ENCODE measurements around the gene MAPT. TPM values are rescaled to one million over a fixed set of nuclear protein-coding genes. Genes with fewer than 3 reads are reported as not detected.

MAPT gene
- total RNA-seq, 1 donor from 2014 or later = 23.5 TPM

DNA sequence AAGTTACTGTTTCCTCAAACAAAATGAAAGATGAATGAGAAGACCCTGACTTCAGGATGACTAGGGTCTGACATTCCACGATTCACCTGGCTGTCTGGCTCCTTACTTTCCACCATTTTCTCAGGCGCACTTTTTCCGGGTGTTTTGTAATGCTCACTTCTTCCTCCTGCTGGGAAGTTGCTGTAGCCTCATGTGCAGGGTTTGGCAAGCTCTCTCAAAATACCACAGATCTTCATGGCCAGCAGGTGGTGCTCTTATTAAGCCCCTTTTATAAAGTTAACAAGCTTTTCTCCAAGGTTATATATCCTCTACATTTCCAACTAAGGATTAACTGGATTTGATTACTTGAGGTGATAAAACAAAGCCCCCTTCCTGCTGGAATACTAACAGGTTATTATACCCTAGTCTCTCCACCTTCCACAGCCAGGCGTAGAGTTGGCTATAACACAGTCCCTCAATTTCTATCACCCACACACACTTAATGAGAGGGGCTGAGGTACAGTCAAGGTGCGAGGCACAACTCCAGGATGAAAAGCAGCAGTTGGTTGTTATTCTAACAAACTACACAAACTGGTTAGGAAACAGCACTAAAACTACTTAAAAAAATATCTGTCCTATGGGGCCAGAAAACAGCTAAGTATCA lies 150.1 kb downstream of the MAPT start:
- DNase-seq (ENCODE audit: low spot score) = no peak

DNA sequence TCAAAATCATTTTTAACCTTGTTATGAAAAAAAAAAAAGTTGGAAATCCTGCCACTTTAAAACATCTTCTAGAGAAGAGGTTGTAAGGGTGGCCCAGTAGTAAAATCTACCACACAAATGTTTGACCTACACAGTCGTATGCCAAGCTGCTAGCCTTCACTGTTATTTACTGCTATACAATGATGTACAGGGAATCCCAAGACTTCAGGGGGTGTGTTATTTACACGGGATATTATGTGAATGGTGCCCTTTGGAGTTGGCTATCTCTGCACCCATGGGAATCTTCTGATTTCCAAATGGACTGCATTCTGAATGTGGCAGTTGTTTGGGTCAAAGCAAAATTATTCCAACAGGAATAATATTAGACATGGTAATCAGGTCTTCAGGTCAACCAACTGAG lies 150.6 kb downstream of the MAPT start:
- DNase-seq (ENCODE audit: low spot score) = no peak

DNA sequence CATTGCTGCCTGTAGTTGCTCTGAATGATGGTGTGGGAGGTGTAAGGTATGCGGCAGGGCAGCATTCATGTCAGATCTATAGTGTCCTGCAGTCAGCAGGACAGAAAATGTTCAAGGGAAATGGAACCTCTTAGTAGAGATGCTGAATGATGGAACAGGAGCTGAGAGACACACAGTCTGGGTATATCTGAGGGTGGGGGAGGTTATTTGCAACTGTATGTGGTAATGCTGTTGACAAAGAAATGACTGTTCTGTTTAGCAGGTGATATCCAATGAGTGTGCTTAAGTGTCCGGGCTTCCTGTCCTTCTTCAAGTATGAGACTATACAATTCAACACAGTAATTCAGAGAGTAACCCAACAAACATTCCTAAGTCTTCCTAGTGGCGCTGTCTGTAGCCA lies 151.3 kb downstream of the MAPT start:
- no peak for DNase-seq (ENCODE audit: low spot score)

DNA sequence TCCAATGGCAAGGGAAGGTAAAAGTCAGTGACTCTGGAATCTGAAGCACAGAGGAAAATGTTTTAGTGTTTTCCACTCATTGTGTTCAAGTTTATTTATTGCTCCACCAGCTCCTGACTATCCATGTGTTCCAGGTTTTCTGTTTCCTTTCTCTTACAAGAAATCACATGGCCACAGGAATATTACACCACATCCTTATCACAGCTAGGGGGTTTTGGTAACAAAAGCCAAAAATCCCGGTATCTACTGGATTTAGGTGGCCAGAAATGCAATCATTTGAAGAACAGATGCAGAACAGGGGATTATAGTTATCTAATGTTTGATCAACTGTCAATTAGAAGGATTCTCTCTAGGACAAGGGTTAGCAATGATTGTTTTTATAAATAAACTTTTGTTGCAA lies 152.6 kb downstream of the MAPT start:
- no peak for DNase-seq (ENCODE audit: low spot score)

DNA sequence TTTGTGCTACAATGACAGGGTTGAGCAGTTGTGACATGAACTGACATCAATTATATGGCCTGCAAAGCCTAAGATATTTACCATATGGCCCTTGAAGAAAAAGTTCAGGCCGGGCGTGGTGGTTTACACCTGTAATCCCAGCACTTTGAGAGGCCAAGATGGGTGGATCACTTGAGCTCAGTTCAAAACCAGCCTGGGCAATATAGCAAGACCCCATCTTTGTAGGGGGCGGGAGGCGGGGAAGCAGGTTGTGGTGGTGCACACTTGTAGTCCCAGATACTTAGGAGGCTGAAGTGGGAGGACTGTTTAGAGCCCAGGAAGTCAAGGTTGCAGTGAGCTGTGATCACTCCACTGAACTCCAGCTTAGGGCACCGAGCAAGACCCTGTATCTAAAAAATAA lies 153.0 kb downstream of the MAPT start:
- no peak for DNase-seq (ENCODE audit: low spot score)

DNA sequence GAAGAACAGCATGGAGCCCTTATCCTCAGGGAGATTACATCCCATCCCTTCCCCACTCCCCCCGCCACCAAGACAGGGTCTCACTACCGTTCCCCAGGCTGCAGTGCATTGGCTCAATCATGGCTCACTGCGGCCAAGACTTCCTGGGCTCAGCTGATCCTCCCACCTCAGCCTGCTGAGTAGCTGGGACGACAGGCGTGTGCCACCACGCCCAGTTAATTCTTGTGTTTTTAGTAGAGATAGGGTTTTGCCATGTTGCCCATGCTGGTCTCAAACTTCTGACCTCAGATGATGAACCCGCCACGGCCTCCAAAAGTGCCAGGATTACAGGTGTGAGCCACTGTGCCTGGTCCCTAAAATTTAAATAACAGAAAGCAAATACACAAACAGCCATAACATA lies 153.5 kb downstream of the MAPT start:
- no peak for DNase-seq (ENCODE audit: low spot score)

DNA sequence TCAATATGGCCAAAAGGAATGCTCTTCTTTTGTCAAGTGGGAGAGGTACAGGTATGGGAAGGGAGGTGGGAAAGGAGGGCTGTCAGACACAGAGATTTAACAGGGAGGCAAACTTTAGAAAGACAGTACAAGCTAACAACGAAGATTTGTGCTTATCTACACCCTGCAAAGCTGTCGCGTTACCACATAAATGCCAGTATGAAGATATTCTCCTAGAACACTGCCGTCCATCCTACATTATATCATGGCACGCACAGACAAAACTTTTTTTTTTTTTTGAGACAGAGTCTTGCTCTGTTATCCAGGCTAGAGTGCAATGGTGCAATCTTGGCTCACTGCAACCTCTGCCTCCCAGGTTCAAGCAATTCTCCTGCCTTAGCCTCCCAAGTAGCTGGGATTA lies 155.3 kb downstream of the MAPT start:
- DNase-seq (ENCODE audit: low spot score) = no peak

DNA sequence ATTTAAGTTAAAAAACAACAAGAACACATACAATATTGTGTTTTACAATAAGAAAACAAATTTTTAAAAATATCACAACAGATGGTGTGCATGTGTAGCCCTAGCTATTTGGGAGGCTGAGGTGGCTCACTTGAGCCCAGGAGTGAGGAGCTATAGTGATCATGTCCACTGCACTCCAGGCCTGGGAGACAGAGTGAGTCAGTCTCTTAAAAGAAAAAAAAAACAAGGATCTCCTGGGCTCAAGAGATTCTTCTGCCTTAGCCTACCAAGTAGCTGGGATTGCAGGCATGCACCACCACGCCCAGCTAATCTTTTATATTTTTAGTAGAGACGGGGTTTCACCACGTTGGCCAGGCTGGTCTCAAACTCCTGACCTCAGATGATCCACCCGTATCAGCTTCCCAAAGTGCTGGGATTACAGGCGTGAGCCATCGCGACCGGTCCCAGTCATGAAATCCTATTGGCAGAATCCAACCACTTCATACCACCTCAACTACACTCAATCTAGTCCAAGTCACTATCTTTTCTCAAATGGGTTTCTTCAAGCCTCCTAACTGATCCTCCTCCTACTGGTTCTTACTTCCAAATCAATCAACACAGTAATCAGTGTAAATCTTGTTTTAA lies 159.7 kb downstream of the MAPT start:
- DNase-seq (ENCODE audit: low spot score) = no peak

DNA sequence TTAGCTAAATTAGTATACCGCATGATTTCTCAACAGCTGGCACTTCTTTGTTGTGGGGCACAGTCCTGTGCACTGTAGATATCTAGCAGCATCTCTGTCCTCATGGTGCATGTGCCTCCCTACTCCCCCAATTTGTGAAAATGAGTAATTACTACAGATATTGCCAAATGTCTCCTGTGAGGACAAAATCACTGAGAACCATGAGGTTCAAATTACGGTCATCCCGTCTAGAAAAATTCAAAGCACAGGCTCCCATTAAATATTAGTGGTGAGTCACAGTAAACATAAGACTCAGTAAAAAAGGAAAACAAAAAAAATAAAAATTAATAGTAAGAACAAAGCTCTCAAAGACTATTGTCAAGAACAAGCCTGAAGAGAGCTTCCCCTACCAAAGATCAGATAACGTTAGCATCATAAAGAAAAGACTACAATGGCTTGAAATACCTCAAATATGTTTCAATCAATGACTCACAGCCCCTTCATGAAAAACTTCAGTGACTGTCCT lies 162.5 kb downstream of the MAPT start:
- no peak for DNase-seq (ENCODE audit: low spot score)

DNA sequence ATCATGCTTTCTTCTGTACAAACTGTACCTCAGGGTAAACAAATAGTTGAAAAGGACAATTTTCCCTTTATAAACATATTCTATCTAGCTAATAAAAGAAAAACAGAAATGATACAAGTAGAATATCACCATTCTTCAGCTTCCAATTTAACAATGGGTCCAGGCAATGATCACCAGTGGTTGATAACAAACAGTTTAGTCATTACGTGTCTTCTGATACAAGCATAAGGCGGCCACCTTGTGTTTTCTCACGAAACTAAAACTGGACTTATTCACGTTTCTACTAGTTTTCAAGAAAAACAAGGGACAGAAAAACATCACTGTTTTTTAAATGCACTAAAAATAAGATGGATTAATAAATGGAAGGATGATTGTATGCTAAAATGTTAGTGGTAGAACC lies 163.0 kb downstream of the MAPT start:
- no peak for DNase-seq (ENCODE audit: low spot score)

DNA sequence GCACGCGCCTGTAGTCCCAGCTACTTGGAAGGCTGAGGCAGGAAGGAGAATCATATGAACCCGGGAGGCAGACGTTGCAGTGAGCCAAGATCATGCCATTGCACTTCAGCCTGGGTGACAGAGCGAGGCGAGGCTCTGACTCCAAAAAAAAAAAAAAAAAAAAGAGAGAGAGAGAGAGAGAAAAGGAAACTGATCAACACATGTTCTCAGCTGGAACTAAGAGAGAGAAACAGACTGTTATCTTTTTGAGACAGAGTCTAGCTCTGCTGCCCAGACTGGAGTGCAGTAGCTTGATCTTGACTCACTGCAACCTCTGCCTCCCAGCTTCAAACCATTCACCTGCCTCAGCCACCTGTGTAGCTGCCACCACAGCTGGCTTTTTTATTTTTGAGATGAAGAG lies 165.1 kb downstream of the MAPT start:
- no peak for DNase-seq (ENCODE audit: low spot score)

DNA sequence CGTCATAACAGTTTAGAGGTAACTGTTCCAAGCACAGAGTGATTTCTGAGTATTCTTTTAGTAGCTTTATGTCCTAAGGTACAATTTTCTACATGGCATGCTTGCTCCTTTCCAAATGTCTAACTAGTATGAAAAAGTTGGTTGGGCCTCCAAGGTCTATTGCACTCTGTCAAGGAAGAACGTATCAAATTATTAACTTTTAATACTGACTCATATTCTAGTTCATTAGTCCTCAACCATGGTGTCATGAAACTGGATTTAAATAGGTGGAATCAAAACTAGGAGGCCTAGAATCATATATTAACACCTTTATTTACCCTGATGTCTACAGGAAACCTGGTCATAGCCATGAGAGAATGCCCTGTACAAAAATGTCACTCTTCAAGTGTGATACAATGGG lies 166.1 kb downstream of the MAPT start:
- DNase-seq (ENCODE audit: low spot score) = no peak

DNA sequence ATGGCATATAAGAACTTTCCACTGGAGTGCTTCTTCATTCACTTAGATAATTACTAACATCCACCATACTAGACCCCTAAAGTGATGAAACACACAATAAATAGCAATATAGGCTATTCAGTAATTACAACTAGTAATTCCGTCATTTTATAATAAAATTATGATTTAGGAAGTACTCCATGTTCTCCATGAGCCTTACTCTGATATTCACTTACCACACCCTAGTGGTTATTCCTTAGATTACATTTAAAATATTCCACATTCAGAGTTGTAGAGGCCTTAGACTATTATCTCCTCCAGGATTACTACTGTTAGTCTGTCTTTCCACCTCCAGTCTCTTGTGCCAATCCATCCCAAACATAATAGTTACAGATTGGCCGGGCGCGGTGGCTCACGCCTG lies 167.1 kb downstream of the MAPT start:
- DNase-seq (ENCODE audit: low spot score) = no peak

DNA sequence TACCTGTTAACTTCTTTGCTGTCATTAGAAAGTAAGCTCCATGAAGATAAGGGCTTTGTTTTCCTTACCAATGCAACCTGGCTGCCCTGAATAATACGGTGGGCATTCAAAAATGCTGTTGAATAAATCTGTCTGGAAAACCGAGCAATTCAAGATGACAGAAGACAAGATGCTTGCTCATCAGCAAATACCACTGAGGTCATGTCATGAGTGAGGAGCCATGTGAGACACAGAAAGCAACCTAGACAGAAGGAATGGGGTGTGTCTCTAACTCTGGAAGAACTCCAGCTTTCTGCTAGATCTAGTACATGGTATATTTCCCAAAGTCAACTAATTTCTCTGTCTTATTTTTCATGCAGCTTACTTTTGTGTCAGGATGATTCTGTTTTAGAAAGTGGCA lies 168.9 kb downstream of the MAPT start:
- no peak for DNase-seq (ENCODE audit: low spot score)

DNA sequence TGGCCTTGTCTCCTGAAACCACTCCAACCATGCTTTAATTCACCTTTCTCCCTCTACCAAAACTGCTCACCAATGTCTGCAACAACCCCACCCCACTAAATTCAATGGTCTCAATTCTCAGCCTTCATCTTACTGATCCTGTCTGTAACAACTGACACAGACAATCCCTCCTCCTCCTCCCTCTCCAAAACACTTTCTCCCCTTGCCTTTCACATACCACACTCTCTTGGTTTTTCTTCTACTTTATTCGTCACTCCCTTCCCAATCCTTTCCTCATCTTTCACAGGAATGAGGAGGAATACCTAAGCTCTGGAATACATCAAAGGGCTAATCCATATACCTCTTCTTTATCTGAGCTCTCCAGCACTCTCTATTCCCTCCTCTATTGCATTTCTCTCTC lies 170.1 kb downstream of the MAPT start:
- no peak for DNase-seq (ENCODE audit: low spot score)

DNA sequence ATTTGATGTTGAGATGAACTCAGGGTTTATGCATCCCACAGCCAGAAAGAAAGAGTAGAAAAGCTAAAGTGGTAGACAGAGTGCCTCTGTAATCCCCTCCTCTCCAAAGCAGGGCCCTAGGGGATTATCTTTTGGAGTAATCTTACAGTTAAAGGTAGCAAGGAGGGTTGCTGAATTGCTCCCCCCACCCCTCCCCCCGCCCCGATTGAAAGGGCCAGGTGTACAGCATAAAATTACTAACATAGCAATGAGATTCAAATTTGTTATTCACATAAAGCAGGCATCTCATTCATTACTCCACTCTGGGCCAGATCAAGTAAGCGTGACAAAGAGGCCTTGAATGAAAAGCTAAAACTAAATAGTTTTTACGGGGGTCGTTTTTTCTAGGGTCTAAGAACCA lies 177.4 kb downstream of the MAPT start:
- DNase-seq (ENCODE audit: low spot score) = no peak

DNA sequence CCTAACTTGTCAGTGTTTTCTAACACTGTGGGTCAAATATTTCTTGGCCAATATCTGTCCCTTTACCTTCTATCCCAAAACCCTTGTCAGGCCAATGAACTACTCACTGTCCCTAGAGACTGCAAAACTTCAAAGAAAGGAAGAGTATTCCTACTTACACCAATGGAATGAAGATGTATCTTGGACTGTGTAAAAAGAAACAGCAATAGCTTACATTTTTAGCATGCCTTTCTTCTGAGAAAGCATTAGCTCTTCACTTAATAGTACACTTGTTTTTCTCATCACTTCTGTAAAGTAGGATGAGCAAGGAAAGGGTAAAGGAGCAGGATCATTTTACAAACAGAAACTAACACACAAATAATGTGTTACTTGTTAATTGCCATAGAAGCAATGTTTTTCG lies 178.6 kb downstream of the MAPT start:
- no peak for DNase-seq (ENCODE audit: low spot score)

DNA sequence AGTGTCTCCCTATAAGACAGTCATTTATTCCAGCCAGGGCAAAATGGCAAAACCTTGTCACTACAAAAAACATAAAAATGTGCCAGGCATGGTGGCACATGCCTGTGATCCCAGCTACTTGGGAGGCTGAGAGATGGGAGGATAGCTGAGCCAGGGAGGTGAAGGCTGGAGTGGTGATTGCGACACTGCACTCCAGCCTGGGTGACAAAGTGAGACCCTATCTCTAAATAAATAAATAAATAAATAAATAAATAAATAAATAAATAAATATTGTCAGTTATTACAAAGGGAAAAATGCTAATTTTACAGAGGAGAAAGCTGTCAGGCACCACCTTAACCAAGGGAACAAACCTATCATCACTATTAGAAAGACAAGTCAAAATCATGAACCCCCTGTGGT lies 180.2 kb downstream of the MAPT start:
- DNase-seq (ENCODE audit: low spot score) = no peak

Other genes with a start within 250 kb of the MAPT start
- not detected for gene CRHR1, start 110.2 kb upstream of the MAPT start, total RNA-seq
- gene SPPL2C, start 49.7 kb upstream of the MAPT start, total RNA-seq = not detected
- not detected for gene STH, start 104.7 kb downstream of the MAPT start, total RNA-seq

Data from mesenteric fat pad (tissue), 1 donor.